Sciatic nerve (tissue), 2 donors: ENCODE measurements around the gene RAD51B. TPM values are rescaled to one million over a fixed set of nuclear protein-coding genes. Genes with fewer than 3 reads are reported as not detected.
A peak's percentile ranks its signal among the peaks of the same experiment; 100 is the strongest.

Source experiments
- ATAC-seq: fragments of 200-7000 bp; cut with Tn5 transposase; one replicate; pipeline ENCODE4 v1.9.1; 2020; ENCODE audit warnings: mild to moderate bottlenecking, moderate library complexity
- DNase-seq: peaks from one replicate; pipeline ENCODE4 v3.0.0-alpha.2; 2020; ENCODE audit warnings: low spot score
- intact Hi-C: fragments of 100-400 bp; cut with DNase I; formaldehyde crosslinking; loops from one replicate; pipeline ENCODE4 v1.14.2; 2022
- total RNA-seq: library from RNA; stranded (reverse); fragmentation: NEBNext Ultra II Directional; extraction: Animal tissue kit (Norgen Biotek cat#: 25700); gene quantifications from one replicate; pipeline ENCODE4 v1.2.1, GENCODE V29; 2021
- donor health status: DM: no; HTN: no; CAD: no.
- donor health status: DM: no; HTN: no; CAD: no.

Gene RAD51B
- total RNA-seq, 1 donor from 2014 or later = 30.4 TPM

DNA sequence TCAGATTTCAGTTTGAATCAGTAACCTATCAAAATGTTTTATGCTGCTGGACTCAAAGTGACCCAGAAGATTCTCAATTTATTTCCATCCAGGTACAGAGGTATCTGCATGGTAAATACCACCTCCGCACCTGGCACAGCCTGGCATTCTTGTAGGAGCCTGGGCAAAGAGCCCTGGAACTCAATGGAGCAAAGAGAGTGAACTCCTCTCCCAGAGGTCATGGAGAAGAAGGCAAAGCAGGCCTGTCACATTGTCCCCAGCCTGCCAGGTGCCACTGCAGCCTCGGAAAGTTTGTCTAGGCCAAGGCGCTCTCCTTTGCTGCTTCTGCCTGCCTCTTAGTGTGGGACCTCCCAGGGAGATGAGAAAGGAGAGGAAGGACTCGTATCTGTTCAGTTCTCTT is 653.5 kb downstream of the RAD51B start:
- DNase-seq = no peak
- intact Hi-C loops = no loop called here
- no peak for ATAC-seq

DNA sequence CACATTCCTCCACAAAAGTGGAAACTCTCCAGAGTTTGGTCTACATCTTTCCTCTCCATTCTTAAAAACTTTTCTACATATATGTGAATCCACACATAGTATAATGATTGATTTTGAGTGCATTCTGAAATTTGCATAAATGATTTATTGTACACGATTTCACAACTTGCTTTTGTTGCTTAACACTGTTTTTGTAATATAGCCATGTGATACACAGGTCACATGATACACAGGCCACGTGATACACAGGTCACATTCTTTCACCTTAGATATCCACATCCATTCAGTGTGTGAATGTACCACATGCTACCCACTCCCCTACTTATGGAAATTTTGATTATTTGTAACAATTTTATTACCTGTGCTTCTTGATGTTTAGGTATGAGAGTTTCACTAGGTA is 654.2 kb downstream of the RAD51B start:
- DNase-seq (no peak), ATAC-seq (no peak)
- intact Hi-C loops = no loop called here

DNA sequence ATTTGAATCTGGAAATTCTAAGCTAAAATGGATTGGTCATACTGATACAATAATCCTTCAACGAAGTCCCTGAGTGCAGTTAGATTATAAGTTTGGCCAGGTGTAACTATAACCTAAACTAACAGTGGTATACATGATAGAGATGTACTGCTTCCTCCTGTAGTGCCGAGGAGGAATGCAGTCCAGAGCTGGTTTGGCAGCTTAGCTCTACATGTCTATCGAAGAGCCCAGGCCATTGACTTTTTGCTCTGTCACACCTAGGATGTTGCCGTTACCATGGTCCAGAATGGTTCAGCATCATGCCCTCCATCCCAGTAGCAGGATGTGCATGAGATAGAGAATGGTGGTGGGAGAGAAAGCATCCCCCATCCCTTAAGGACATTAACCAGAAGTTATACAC is 655.2 kb downstream of the RAD51B start:
- intact Hi-C loops = no loop called here
- no peak for ATAC-seq
- DNase-seq = no peak

DNA sequence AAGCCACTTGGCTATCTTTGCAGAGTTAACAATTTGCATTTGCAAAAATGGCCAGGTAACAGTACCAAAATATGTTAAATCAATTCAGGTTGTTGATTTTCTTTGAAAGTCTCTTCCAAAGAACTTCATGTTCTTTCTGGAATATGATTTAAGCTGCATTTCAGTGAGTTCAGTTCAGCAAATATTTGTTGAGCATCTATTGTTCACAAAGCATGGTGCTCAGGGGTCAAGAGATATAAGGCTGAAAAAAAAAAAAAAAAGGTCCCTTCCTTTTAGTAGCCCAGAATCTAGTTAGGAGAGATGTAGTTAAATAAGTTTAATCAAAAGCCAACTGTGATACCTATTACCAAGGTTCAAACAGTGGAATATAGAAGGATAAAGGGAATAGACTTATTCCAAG is 656.2 kb downstream of the RAD51B start:
- DNase-seq = no peak
- intact Hi-C loops = no loop called here
- ATAC-seq = no peak

DNA sequence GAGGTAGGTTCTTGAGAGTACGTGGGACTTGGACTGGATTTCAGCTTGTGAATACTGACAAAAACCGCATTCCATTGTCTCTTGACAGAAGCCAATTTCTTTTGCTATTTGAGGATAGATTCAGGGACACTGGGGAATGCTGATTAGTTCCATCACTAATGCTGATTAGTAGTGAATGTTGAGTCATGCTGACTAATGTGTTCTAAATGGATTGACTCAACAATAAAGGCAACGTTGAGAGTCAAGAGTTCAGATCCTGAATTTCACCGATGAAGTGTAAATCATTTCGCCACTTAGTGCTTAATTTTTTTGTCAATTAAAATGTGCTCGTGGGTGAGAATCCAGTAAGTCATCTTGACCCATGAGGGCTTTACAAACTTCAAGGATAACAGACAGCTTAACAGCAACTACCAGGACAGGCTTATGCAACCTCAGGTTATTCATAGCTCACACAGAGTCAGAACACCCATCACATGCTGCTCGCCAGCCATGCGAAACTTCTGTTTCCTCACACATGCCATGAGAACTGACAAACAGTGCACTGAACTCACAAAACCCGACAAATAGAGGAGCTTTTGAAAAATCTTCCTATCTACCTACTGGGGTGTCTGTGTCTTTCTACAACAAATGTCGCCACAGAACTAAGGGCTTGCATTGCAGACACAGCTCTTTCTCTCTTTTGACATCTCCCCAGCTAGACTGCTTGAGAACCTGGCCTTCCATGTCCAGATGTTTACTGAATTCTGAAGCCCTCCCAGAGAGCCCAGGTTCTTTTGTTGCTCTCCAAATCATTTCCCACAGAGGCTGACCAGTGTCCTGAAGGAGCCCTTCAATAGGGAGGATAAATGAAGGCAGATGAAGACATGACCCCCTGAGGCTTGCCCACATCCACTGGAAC is 656.9 kb downstream of the RAD51B start:
- ATAC-seq = peak; percentile 92
- DNase-seq = peak; percentile 70
- intact Hi-C loops = no loop called here

DNA sequence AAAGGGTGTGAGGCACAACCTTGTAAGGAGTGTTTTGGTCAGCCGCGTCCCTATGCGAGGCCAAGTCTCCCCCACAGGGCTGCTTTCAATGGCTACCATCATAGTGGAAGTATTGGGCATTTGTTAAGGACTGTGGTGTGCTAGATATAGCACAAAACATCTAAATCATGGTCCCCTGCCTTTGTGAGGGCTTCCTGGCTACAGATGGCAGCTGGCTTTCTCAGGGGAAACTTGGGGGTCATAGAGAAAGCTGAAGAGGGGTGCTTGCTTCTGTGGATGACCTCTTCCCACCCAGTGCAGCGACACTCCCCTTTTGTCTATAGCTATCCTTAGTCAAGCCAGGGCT is 657.5 kb downstream of the RAD51B start:
- intact Hi-C loops = no loop called here
- ATAC-seq = peak; percentile 6
- DNase-seq = no peak

DNA sequence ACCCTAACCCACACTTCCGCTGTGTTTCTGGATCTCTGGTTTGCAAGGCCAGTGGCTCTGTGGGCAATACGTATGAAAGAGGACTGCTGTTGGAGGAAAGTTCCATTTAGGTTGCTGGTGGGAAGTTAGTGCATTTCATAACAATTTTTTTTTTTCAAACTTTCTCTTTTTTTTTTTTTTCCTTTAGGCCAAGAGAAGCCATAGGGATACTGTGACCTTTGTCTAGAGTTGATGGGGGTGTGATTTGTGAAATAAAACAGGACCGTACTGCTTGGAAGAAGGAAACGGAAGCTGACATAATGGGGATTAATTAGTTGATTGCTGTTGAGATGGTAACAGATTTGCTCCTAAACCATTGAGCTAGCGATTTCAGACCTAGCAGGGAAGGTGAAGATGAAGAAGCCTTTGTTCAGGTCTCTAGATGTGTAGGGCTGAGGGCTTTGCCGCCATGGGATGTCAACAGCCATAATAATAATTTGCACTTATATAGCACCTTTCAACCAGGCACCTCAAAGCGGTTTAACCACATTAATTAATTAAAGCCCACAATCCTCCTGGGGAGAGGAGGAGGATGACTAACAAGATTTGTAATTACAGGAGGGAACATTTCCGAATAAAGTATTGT is 658.0 kb downstream of the RAD51B start:
- intact Hi-C loops = no loop called here
- no peak for ATAC-seq
- DNase-seq = no peak

DNA sequence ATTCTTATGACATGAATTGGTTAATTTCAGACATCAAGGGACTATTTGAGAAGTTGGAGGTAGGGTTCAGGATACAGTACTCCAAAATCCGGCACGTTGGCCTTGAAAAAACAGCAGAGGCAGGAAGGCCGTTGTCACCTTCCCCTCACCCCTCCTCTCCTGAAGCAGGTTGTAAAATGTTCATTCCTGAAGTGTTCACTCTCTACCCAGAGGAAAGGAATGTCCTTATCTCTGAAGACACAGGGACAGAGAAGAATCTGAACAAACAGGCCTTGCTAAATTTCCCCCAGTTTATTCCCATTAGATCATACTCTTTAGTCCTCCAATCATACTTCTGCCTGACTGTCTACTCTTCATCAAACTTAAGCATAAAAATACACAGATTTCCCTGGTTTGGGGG is 659.7 kb downstream of the RAD51B start:
- no peak for ATAC-seq
- DNase-seq = no peak
- intact Hi-C loops = no loop called here

DNA sequence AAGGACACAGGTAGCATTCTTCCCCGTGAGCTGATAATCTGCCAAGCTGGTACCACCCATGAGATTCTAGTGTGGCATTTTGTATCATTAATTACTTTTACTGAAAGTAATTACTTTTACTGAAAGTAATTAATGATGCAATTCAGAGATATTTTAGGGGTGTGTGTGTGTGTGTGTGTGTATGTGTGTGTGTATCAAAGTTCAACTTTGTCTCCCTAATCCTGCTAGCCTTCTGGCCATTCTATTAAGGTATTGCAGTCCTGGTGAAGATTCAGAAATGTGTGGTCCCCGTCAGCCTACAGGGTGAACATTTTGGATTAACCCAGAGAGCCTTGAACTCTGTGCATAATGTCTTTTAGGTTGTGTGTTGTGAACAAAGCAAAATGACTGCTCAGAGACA is 662.4 kb downstream of the RAD51B start:
- ATAC-seq = no peak
- intact Hi-C loops = no loop called here
- no peak for DNase-seq

DNA sequence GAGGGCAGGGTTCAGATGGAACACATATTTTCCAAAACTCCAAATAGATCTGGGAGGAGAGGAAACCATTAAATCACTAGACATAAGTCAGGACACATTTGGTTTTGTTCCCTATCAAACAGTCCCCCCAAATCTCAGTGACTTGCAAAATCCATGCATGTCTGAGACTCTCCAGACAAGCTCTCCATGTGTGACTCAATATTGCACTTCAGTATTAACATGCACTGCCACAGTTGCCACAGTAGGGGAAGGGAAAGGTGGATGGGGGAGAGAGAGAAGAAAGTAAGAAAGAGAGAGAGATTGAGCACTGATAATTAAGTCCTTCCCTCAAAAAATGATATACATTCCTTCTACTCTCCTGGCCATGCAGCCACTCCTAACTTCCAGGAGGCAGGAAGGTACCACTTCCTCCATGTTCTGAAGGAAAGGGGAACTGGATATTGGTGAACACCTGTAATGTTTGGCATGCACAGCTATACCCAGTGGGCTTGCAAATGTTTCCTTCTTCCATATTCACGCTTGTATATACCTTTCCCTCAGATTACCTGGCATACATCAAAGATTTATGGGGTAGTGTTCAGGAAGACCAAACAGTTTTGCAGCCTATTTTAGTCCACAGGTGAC is 663.3 kb downstream of the RAD51B start:
- DNase-seq (no peak), ATAC-seq (no peak)
- intact Hi-C loops = no loop called here

DNA sequence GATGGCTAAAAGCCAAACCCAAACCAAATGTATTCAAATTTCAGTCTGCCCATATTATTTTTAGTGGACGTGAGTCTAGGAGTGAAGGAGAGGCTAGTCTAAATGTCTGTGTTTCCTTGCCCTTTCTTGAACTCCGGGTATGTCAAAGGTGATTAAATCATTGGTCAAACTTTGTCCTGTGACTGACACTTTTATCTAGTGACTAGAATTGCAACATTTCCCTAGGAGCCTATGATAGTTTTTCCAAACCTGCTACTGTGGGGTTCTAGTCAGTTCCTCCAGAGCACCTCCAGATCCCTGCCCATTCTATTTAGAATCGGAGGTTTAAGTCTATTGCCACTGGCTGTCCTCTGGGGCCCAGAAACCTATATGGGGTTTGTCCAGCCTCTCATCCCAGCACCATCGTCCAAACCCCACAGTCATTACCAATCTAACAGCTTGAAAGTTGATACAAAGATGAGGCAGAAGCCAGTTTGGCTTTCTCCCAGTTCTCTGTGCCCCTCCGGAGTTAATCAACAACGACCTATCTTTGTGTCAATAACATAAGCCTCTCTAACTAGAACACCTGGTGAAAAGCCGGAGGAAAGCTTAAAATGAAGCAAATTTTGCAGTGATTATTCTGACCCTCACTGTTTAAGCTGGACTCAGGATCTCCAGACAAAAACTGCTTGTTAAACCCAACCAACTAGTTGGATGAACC is 666.6 kb downstream of the RAD51B start:
- no peak for DNase-seq
- no peak for ATAC-seq
- intact Hi-C loops = no loop called here

DNA sequence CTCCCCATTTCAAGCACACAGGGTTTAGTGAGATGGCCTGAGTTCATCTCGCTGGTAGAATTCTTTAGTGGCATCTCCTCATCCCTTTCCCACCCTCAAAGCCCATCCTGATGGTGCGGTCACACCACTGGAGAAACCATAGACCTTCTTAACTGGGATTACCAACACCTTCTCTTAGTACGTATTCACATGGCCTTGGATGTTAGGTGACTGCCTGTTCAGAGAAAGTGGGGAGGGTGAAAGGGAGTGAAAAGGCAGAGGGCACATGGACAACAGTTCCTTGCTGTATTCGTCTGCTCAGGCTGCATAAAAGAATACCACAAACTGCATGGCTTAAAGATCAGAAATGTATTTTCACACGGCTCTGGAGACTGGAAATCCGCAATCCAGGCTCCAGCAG is 667.2 kb downstream of the RAD51B start:
- ATAC-seq = no peak
- intact Hi-C loops = no loop called here
- no peak for DNase-seq

DNA sequence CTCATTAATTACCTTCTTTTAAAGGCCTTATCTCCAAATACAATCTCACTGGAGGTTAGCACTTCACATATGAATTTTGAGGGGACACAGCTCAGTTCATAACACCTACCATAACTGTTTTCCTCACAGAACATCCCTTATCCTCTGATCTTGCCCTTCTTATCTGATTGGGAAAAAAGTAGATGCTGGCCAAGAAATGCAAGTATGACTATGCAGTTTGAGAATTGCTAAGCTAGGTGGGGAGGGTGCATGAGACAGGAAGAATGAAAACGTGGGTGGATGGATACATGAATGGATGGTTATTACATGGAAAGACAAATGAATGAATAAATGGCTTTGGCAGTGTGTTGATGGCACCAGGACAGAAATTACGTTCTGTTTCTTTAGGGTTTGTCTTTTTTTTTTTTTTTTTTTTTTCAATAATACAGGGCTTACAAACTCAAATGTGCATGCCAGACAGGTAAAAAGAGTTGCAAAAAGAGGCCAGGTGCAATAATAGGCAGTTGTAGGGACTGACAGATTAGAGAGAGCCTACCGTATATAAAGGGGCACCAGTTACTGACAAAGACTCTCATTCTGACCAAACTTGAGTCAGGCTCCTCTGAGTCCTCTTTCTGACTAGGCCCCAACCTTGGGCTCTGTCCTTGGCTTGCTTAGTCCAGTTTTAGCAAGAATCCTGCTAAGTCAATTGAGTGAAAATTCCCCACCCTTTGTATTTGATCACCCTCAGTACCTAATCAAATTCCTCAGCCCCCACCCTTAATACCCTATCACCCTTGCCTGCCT is 668.4 kb downstream of the RAD51B start:
- no peak for ATAC-seq

DNA sequence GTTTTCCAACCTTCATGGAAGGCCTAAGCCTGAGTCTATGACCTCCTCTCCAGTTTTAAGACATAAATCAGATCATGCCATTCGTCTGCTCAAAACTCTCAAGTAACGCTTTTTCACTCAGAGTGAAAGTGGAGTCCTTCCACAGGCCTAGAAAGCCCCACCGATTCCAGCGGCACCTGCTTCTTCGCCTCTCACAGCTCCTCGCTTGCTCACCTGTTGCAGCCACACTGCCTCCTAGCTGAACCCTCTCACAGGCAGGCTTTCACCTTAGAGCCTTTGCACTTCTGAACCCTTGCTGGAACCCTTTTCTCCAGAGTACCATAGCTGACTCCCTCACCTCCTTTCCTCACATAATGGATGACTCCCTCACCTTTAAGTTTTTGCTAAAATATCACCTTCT is 672.2 kb downstream of the RAD51B start:
- intact Hi-C loops = no loop called here
- no peak for DNase-seq
- no peak for ATAC-seq

More for the DNA sequence above, 668.4 kb downstream of the RAD51B start:
- no peak for DNase-seq
- intact Hi-C loops = no loop called here

DNA sequence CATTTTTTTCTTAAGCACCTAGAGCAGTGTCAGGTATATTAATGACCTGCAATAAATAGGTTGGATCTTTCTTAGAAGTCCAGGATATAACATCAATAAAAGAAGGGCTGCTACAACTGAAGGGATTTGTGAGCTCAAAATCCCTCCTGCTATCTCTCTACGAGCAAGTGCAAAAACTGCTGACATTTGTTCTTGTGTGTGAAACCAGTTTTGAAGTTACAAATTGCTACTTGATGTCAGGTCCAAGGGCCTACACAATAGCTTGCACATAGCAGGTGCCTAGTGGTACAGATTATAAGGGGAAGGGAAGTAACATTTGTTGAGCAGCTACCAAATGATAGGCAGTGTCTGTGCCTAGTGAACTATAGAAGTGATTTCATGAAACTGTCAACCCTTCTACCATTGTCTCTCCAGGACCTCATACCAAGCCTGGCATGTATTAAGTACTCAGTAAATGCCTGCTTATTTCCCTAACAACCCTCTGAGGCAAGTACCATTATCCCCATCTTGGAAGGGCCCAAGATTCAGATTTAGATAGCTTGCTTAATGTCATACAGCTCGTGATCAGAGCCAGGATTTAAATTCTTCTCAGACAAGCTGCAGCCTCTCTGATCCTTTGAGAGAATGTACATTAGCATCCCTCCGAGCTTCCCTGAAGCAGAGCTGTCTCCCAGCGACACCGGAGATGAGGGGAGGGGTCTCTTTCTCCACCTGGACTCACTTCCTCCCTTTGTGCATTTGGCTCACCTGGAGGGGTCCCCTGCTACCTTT is 673.0 kb downstream of the RAD51B start:
- DNase-seq = no peak
- intact Hi-C loops = no loop called here
- no peak for ATAC-seq

DNA sequence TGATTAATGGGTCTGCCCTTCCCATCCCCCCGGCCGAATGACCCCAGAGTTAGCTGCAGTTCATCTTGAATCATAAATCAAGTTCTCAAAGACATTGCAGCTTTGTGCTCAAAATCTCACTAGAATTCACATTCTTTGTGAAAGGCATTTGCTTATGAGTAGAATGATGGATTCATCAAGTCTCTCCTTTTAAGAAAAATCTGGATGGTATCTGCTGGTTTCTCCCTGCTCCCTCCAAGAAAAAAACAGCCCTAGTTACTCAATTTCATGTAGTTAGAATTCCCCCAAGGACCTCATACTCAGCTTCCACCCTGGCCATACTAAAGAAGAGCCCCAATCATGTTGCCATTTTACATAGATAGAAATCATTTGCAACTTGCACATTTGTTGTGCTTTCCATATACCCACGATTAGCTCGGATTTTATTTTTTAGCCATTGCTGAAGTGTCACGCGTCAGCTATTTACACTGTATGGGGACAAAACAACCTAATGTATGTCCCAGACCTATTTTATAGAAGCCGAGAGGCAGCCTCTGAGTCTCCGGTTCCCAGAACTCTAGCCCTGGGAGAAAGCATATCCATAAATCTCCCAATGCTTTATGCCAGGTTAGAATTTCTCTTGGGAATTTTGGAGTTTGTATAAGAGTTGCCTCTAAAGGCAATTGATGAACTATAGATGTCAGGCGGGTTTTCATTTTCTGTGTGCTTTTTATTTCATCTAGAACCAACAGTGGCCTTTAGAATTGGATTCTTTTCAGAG is 673.8 kb downstream of the RAD51B start:
- intact Hi-C loops = no loop called here
- ATAC-seq (no peak), DNase-seq (no peak)
